UCSD-AML1 (cell line): ENCODE measurements around the gene MCC.

Source experiments
- DNase-seq: peaks from one replicate; lab custom pipeline; 2025; ENCODE audit not compliant: unreplicated experiment; lab: John Stamatoyannopoulos, UW

The MCC gene

GRCh38 chr5:113487781-113488644 is at the start of gene MCC:
Gene MCC (minus strand): TSS chr5:113488453.
- DNase-seq = no peak

- no peak for DNase-seq
Measured at GRCh38 chr5:113531481-113532159, 43.4 kb upstream of the MCC start.

DNA sequence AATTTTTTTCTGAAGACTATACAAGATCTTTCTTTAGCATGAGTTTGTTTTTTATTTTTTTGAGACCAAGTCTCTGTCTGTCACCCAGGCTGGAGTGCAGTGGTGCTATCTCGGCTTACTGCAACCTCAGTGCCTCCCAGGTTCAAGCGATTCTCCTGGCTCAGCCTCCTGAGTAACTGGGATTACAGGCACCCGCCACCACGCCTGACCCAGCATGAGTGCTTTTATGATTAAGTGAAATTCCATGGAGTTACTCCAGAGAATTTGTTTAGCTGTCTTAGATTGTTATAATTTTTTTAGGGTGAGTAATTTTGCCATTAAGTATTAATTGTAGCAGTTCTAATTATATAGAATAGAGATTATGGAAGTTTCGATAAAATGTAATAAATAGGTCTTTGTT is 39.5 kb upstream of the MCC start:
- no peak for DNase-seq

GRCh38 chr5:113526421-113526820 is 38.2 kb upstream of the MCC start:
- no peak for DNase-seq

GRCh38 chr5:113524927-113525326 is 36.7 kb upstream of the MCC start:
- no peak for DNase-seq

GRCh38 chr5:113523168-113523567 is 34.9 kb upstream of the MCC start:
- no peak for DNase-seq

GRCh38 chr5:113520899-113521298 is 32.6 kb upstream of the MCC start:
- no peak for DNase-seq

GRCh38 chr5:113520429-113520828 is 32.2 kb upstream of the MCC start:
- no peak for DNase-seq

DNA sequence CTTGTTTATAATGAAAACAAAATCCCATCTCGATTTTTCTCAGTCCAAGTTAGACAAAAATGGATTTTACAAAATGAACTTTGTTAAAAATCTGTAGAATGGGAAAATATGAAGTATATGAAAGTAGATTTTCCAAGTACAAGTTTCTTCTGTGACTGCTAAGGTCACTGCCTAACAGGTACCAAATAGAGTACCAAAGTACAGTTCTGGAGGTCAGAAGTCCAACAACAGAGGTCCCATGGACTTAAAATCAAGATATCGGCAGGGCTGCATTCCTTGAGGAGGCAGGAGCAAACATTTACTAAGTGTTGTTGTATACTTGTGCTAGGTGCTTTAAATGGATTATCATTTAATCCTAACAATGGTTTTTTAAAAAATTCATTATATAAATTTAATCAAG is 31.2 kb upstream of the MCC start:
- DNase-seq = no peak

DNA sequence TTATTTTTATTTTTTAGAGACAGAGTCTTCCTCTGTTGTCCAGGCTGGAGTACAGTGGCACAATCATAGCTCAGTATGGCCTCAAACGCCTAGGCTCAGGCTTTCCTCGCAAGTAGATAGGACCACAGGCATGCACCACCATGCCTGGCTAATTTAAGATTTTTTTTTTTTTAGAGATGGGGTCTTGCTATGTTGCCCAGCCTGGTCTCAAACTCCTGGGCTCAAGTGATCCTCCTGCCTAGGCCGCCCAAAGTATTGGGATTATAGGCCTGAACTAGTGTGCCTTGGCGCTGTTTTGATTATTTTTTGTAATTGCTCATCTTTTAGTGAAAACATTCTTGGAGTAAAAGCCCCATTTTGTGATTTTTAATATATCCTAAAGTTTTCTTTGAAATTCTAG is 30.6 kb upstream of the MCC start:
- DNase-seq = no peak

DNA sequence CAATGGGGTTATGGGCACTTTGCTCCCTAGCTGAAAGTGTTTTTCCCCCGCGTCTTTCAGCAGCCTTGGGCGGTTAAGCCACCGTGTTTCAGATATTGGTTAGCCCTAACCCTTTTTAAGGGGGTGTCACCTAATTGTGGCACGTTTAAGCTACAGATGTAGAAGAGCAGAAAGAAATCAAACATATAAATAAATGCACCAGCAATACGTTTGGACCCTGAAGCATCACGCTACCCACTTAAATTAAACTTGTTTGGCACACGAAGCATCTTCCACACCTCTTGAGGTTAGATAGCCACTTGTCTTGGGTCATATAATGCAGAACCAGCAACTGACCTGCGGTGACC is 26.0 kb upstream of the MCC start:
- DNase-seq = no peak

- peak; percentile 88 for DNase-seq
Measured at GRCh38 chr5:113513384-113514288, 25.4 kb upstream of the MCC start, which contains the start of gene YTHDC2. Gene YTHDC2 (plus strand): TSS chr5:113513694. CDS start chr5:113513896, 202 bp downstream.

DNA sequence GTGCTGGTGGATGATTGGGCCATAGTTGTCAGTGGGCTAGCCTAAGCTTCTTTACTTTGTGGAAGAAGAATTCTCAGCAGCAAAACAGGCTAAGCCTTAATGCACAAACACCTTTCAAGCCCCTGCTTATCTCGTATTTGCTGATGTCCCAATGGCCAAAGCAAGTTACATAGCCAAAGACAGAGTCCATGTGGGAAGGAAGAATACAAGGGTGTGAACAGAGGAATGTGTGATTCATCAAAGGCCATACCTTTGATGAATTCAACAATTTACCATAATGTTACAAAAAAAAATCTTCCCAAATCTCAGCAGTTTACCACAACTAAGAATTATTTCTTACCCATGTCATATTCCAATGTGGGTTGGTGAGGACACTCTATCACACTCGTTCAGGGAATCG is 24.1 kb upstream of the MCC start:
- DNase-seq = no peak

- DNase-seq = no peak
Measured at GRCh38 chr5:113510836-113511451, 22.7 kb upstream of the MCC start.

- no peak for DNase-seq
Measured at GRCh38 chr5:113508756-113509155, 20.5 kb upstream of the MCC start.

- DNase-seq = no peak
Measured at GRCh38 chr5:113507601-113508000, 19.3 kb upstream of the MCC start.

- no peak for DNase-seq
Measured at GRCh38 chr5:113505181-113505580, 16.9 kb upstream of the MCC start.

DNA sequence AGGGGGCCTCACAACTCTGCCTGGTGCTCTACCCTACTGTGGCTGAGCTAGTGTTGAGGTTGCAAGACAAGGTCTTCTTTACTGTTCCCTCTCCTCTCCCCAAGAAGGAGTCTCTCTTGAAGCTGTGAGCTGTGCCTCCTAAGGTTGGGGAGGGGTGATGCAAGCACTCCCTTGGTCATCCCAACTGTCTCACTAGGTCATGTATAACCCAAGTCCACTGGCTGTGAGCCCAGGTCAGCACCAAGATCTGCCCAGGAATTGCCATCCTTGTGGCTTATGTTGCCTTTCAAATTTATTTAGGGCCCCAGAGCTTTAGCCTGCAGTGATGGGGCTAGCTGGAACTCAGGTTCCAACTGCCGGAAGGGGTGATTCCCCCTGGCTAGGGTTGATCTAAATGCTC is 14.9 kb upstream of the MCC start:
- no peak for DNase-seq

DNA sequence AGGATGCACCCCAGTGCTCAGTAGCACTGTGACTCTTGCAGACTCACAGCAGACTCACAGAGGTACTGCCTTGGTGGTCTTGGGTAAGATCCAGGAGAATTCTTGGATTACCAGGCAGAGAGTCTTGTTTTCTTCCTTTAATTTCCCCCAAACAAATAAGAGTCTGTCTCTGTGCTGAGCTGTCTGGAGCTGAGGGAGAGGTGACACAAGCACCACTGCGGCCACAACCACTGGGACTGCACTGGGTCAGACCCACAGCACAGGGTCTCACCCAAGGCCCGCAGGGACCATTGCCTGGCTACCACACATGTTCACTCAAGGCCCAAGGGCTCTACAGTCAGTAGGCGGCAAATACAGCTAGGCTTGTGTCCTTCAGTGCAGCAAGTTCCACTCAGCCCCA is 13.8 kb upstream of the MCC start:
- DNase-seq = no peak

- no peak for DNase-seq
Measured at GRCh38 chr5:113495422-113495841, 7.2 kb upstream of the MCC start.

- no peak for DNase-seq
Measured at GRCh38 chr5:113493446-113493845, 5.2 kb upstream of the MCC start.
